NK-92 treated with Interleukin-12 subunit alpha and Interleukin-12 subunit beta, amount 100 ng/mL, for 24 hours (cell line): Measurements from ENCODE around the gene CYP27A1.

Experiments
- DNase-seq: peaks from one replicate; lab custom pipeline; 2025; lab: John Stamatoyannopoulos, UW

Gene CYP27A1

DNA sequence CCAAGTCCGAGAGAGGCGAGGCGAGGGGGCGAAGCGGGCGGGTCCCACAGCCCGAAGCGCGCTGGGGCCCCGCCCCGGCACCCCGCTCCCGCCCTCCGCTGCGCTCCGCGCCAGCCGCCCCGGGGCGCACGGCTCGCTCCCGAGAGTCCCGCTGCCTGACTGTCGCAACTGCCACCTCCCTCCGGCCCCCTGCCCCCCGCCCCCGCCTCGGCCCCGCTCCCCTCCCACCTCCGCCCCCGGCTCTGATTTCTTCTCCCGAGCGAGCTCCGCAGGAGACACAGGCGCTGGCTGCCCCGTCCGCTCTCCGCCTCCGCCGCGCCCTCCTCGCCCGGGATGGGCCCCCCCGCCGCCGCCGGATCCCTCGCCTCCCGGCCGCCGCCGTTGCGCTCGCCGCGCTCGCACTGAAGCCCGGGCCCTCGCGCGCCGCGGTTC lies 77.6 kb downstream of the CYP27A1 start, which contains the start of gene WNT6:
Gene WNT6 (plus strand): TSS at position 250 of the 432 bp plus-strand sequence. CDS start 233 bp downstream, outside the sequence.
- no peak for DNase-seq

DNA sequence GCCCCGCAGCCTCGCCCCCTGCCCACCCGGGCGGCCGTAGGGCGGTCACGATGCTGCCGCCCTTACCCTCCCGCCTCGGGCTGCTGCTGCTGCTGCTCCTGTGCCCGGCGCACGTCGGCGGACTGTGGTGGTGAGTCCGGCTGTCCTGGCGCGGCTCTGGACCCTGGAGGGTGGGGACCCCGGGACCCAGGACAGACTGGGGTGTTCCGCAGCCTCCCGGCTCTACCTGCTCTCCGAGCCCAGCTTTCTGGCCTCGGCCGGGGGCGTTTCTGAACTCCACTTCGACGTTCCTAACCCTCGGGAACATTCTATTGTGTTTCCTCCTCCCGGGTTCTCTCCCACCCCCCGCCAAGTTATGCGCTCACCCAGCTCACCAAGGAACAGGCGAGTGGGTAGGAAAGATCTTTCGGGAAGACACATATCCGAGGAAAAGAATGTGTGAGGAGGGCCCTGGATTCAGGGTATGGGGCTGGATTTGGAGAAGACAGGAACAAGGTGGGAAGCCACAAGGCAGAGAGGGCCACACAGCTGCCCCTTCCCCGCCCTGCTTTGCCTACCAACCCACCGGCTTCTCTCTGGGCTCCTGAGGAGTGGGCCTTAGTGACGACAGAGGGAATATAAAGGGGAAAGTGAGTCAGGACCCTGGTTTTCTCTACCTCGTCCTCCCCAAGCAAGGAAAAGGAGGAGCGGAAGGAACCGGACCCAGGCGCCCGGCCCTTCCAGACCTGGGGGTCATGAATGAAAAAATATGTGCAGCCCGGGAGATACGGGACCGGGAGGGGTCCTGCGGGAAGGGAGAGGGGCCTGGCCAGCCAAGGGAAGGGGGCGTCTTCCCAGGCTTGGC lies 78.3 kb downstream of the CYP27A1 start:
- no peak for DNase-seq

DNA sequence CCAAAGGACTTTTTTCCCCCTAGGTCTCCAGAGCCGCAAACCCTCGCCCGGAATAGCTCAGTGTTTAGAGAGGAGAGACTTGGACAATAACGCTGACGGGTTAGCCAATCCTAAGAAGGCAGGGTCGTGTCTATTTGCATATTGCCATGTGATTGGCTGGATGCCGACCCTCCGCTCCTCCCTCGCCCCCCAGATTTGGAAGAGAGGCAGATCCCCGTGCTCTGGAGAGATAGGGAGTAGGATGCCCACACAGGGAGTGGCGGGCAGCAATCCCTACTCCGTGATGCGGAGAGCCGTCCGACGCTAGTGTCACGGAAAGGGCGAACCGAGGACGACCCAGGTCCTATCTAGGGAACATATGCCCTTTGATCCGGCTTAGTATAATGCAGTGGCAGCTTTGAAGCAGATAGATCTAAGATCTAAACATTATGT lies 79.0 kb downstream of the CYP27A1 start:
- no peak for DNase-seq

DNA sequence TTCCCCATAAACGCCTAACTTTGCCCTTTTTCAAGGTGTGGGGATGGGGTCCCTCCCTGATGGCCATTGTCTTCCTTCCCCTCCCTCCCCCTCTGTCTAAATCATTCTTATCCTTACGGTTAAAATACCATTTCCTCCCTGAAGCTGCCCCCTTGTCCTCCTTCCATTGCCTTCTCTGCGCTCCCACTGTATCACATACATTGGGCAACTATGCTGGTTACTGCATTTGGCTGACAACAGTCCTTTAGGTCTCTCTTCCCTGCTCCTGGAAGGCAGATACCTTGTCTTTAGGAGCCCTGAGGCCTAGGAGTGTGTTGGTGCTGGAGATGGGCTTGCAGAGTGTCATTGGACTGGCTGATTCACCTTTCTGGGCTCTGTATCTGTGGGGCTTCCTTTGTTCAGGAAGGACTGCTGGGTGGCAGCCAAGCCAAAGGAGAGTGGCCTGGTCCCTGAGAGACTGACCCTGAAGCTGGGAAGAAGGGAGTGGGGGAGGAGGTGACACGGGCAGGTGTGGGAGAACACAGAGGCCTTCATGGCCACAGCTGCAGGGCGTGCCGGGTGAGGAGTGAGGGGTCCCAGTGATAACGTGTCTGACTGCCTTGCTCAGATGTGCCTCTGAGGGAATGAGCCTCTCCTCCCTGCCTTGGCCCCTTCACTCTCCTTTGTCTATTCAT lies 79.8 kb downstream of the CYP27A1 start:
- no peak for DNase-seq

DNA sequence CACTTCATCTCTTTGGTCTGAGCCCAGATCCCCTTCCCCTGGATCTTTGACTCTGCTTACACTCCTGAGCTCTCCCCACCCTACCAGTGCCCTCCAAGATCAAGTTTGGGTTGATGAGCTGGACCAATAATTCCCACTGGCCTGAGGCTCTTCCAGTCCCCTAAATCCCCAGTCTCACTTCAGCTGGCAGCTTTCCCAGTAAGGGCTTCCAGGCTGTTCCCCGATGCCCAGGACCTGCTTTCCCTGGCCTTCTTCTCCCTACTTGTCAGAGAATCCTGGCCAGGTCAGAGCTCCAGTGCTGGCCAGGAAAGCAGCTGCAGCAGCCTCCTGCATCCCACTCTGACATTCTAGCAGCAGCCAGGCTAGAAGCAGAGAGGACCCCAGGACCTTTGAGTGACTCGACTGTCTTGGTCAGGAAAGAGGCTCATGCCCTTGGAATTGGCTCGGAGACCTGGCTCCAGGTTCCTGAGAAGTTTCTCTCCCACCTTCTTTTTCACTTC lies 81.1 kb downstream of the CYP27A1 start:
- DNase-seq = no peak
